Measurements from ENCODE around the gene ADGRB3. TPM values are rescaled to one million over a fixed set of nuclear protein-coding genes. Genes with fewer than 3 reads are reported as not detected.

ADGRB3 gene
- total and polyA plus RNA-seq, 10 of the 15 experiments (the other 5 are each of a cell fraction or from before 2014, with no cell fraction given): 0.03 to 0.06 TPM; not detected in 8

- no peak overlapping the region for H3K9ac ChIP-seq (ENCODE audit: control insufficient read depth, insufficient read depth, low read length)
- intact Hi-C loops (cut with micrococcal nuclease; ENCODE audit: unreplicated experiment) (no loop called here), in situ Hi-C loops (cut with MboI) (no loop called here)
- peak; percentile 42; the same call in 1 of the 3 replicates for ATAC-seq
- H3K36me3 ChIP-seq (ENCODE audit: control insufficient read depth in 2 of 2, insufficient read depth in 2 of 2, low read length in 1 of 2): no peaks in the 10 kb centered on the region
- no peaks in the 10 kb centered on the region for H3K9me3 ChIP-seq (replicated peaks; ENCODE audit: control insufficient read depth, insufficient read depth, low read length)
- no peak overlapping the region for H3K4me3 ChIP-seq
- FAIRE-seq: no peak
- RAD21 ChIA-PET (ENCODE audit: unreplicated experiment): no interaction called here
- no peaks in the 10 kb centered on the region for H3K4me1 ChIP-seq (ENCODE audit: control insufficient read depth, insufficient read depth, low read length)
- H3K27ac ChIP-seq (ENCODE audit: control insufficient read depth, insufficient read depth): no peak overlapping the region
- H2AFZ ChIP-seq (ENCODE audit: control insufficient read depth, low read depth, low read length): no peak overlapping the region
- no peaks in the 10 kb centered on the region for H4K20me1 ChIP-seq (ENCODE audit: control insufficient read depth, insufficient read depth)
- no TSS peak for BruUV-seq (replicated peaks)
- CTCF ChIA-PET: interaction anchor here (0.6 kb wide), 1 partner anchor 376 kb away, joined by 3 read pairs; no protein-coding TSS in a partner anchor
- SMC1A ChIA-PET (ENCODE audit: uncharacterized antibody, unreplicated experiment): no interaction called here
- no peak overlapping the region for H3K4me2 ChIP-seq (ENCODE audit: control insufficient read depth, insufficient read depth)
- H3K27me3 ChIP-seq (replicated peaks in 1 of 2; ENCODE audit: control insufficient read depth in 2 of 2, insufficient read depth in 2 of 2, low read length in 1 of 2): no peaks in the 10 kb centered on the region
- no peak for DNase-seq (ENCODE audit: low read depth, low spot score)
- TF ChIP-seq NRF1 (conservative IDR thresholded peaks at IDR 0.05; ENCODE audit: low read depth, low read length): no peak
- TF ChIP-seq SPI1 (IDR thresholded peaks at IDR 0.05; ENCODE audit: borderline replicate concordance, insufficient read depth, low read depth, low read length): no peak
- TF ChIP-seq ZNF274 (IDR thresholded peaks at IDR 0.05; ENCODE audit: insufficient read depth, insufficient read length): no peak
- TF ChIP-seq IRF3 (IDR thresholded peaks at IDR 0.05): no peak
- TF ChIP-seq SMAD5 (IDR thresholded peaks at IDR 0.05; ENCODE audit: low read depth): no peak
- TF ChIP-seq CREB1 (IDR thresholded peaks at IDR 0.05; ENCODE audit: low read depth): no peak
- no peak for TF ChIP-seq CHD2 (IDR thresholded peaks at IDR 0.05; ENCODE audit: borderline replicate concordance, low read depth, low read length)
- TF ChIP-seq MTA3 (IDR thresholded peaks at IDR 0.05; ENCODE audit: borderline replicate concordance, low read length): no peak
- no peak for TF ChIP-seq DPF2 (IDR thresholded peaks at IDR 0.05)
- TF ChIP-seq CUX1 (IDR thresholded peaks at IDR 0.05; ENCODE audit: insufficient replicate concordance, low read depth, low read length): no peak
- no peak for TF ChIP-seq EP300 (IDR thresholded peaks at IDR 0.05; ENCODE audit: borderline replicate concordance in 1 of 2, control insufficient read depth in 1 of 2, low read depth in 2 of 2, low read length in 2 of 2)
- no peak for TF ChIP-seq USF1 (IDR thresholded peaks at IDR 0.05; ENCODE audit: borderline replicate concordance, extremely low read length, insufficient read depth, low read depth, low read length)
- TF ChIP-seq RAD51 (IDR thresholded peaks at IDR 0.05): no peak
- POLR2A ChIA-PET: no interaction called here
- no peaks in the 10 kb centered on the region for H3K79me2 ChIP-seq (ENCODE audit: control insufficient read depth, insufficient read depth, low read length)
Observed at GRCh38 chr6:69098910-69099309, 463.8 kb downstream of the ADGRB3 start.
